G401.6 (cell line): ENCODE data around the gene CHSY3.

Experiments
- FAIRE-seq: peaks from 2 replicates; lab custom pipeline; 2012; peaks lifted over from hg19 to GRCh38; lab: Jason Lieb, UNC

Gene CHSY3

GRCh38 chr5:130032807-130033206 lies 128.5 kb downstream of the CHSY3 start:
- FAIRE-seq = no peak

- FAIRE-seq = no peak
These were observed 130.4 kb downstream of the CHSY3 start for GRCh38 chr5:130034566-130035210.

GRCh38 chr5:130035388-130035787 lies 131.1 kb downstream of the CHSY3 start:
- FAIRE-seq = no peak

DNA sequence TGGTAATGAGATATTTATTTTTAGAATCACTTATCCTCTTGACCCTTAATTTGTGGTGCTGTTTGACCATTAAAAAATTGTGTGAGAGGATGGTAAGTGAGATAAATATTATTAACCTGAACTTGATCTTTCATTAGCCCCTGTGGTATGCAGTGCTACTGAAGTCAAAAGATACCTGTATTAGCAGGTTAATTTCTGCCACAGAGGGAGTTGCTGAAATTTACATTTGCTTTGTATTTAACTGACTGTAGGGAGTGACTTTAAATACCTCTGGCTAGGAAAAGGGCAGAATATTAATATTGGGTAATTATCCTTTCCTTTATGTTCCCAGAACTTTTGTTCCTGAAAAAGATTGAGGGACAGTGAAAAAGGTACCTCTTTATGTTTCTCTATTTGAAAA lies 133.6 kb downstream of the CHSY3 start:
- no peak for FAIRE-seq

DNA sequence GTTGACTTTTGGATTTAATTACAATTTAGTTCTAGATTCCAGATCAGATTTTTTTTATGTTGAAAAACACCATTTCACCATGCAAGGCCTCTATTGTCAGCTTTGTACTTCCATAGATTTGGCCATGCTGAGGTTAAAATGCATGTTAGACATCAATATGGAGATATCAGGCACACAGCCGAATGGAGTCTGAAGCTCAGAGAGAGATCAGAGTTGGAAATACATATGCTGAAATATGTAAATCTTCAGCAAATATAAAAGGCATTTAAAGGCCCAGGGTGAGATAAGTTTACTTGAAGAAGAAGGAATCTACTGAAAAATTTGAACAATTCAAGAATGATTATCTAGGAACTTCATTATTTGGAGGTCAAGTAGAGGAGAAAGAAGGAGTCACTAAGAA lies 139.6 kb downstream of the CHSY3 start:
- no peak for FAIRE-seq

- no peak for FAIRE-seq
These were observed 141.1 kb downstream of the CHSY3 start for GRCh38 chr5:130045334-130045733.

DNA sequence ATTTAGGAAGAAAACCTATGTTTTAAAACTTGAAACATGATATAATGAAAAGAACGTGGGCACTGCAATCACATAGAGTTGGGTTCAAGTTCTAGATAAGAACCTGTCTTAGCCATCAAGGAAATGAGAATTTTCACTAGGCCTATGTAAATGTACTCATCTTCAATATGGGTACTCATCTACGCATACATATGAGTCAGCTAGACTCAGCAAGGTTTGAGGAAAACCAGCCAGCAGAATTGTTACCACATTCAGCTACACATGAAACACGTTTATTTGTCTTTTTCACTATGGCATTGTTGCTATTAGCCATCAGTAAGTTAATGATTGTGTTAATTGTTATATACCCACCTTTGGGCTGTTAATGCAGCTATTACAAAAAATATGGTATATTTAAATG lies 146.3 kb downstream of the CHSY3 start:
- no peak for FAIRE-seq

GRCh38 chr5:130052752-130053151 lies 148.5 kb downstream of the CHSY3 start:
- no peak for FAIRE-seq

GRCh38 chr5:130055572-130055971 lies 151.3 kb downstream of the CHSY3 start:
- FAIRE-seq = no peak

GRCh38 chr5:130061746-130062145 lies 157.5 kb downstream of the CHSY3 start:
- no peak for FAIRE-seq

- no peak for FAIRE-seq
These were observed 159.3 kb downstream of the CHSY3 start for GRCh38 chr5:130063603-130064002.

DNA sequence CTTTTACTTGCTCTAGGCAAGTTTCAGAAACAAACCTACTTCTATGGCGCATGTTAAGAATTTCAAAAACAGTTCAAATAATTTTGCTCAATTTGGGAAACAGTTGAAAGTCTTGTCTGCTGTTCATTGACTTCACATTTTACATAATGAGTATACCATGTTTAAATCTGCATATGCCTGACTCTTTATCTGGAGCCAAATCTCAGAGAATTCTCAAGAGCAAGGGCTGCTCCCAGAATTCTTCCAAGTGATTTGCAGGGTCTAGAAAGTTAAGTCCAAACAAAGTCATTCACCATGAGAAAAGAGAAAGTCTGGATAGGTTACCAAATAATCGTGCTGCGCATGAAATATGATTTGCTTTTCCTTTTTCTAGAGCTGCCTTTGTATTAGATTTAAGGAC lies 160.2 kb downstream of the CHSY3 start:
- FAIRE-seq = no peak

GRCh38 chr5:130065617-130066016 lies 161.4 kb downstream of the CHSY3 start:
- no peak for FAIRE-seq

- FAIRE-seq = no peak
These were observed 162.4 kb downstream of the CHSY3 start for GRCh38 chr5:130066644-130067043.

DNA sequence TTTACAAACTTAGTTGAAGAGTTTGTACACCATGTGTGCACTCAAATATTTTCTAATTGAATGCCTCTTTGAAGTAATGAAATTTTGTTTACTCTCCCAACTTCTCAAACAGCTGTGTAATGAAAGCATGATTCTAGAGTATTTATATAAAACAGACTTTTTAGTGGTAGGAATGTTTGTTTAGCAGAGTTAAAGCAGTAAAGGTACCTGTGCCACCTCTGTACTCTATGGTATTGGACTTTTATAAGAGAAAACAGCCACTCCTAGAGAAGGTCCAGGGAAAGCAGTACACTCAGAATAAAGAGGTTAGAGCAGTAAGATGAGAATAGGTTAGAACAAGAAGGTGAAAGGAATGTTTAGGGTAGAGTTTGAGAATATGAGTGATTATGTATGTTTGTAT lies 163.1 kb downstream of the CHSY3 start:
- no peak for FAIRE-seq

GRCh38 chr5:130068101-130068500 lies 163.8 kb downstream of the CHSY3 start:
- no peak for FAIRE-seq

- no peak for FAIRE-seq
These were observed 164.7 kb downstream of the CHSY3 start for GRCh38 chr5:130068988-130069387.

DNA sequence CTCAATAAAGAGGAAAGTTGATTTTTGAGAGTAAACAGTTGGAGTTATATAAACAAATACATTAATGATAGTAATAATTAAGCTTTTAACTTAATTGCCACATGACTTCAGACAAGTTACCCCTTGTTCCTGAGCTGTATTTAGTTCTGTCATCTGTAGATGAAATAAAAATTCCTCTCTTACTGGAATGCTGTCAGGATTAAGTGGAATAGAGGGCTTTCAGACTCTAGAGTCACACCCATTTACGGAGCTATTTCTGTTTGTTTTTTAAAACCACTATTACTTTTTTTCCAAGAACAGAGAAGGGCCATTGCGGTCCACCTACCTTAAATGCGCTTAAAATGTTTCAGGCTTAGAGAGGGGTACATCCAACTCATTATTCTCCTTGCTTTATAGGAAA lies 170.6 kb downstream of the CHSY3 start:
- no peak for FAIRE-seq

DNA sequence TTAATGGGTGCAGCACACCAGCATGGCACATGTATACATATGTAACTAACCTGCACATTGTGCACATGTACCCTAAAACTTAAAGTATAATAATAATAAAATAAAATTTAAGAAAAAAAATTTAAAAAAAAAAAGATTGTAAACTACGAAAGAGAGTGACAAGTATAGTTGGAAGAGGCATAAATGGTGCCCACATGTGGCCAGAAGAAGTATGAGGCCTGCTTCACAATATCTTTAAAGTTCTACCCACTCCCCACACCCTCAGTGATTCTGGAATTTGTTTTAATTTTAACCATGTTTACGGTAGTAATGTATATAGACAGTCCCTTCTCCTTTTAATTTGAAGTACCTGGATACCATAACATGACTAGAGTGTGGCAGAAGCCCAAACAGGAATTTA lies 172.7 kb downstream of the CHSY3 start:
- FAIRE-seq = no peak

GRCh38 chr5:130078661-130079060 lies 174.4 kb downstream of the CHSY3 start:
- FAIRE-seq = no peak

GRCh38 chr5:130090569-130091270 lies 186.5 kb downstream of the CHSY3 start:
- no peak for FAIRE-seq

DNA sequence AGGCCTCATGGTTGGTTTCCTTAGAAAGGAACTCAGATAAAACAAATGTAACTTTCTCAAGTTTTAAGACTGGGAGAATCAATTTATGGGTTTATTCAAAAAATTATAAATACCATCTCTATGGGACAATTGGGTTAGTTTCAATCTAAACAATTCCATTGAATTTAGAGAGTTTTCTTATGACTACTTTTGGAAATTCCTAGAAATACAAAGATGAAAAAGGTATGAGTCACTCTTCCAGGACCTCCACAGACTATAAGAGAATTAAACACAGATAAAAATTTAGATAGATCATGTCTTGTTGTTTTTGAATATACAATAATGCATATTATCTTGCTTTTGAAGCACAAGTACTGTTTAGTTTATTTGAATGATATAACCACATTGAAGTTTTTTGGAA lies 188.7 kb downstream of the CHSY3 start:
- no peak for FAIRE-seq

GRCh38 chr5:130096483-130096882 lies 192.2 kb downstream of the CHSY3 start:
- no peak for FAIRE-seq

DNA sequence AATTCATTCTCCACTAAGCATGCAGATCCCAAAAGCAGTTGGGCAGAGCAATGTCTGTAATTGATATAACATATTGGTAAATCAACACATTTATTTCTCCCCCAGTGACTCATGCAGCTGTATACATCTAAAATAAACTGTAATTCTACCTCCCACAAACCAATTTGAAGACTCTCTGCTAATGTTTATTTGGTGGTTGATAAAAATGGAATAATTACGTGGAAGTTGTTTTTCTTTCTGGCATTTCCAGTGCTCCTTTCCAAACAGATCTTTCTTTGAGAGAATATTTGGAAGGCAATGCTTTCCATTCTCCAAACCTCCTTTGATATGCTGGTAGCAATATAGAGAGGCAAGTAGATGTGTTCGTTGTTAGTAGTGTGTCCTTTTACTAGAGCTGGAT lies 194.7 kb downstream of the CHSY3 start:
- FAIRE-seq = no peak
